ENCODE measurements around the gene CELSR1. TPM values are rescaled to one million over a fixed set of nuclear protein-coding genes. Genes with fewer than 3 reads are reported as not detected.

Gene CELSR1
- polyA plus RNA-seq, 1 experiment = 1.0 TPM

GRCh38 chr22:46338636-46339035, 198.8 kb downstream of the CELSR1 start:
- Histone ChIP-seq H3K36me3 (ENCODE audit: control insufficient read depth, insufficient read depth, low read length) (peaks cover 18% of the 10 kb centered on the region), H3K4me3 (ENCODE audit: low read depth, low read length) (no peak overlapping the region), H3K27me3 (ENCODE audit: control insufficient read depth, insufficient read depth, low read length) (no peaks in the 10 kb centered on the region)
- ChIA-PET CTCF (interaction anchor here (1.0 kb wide), 1 partner anchor 29 kb away, joined by 4 read pairs; no protein-coding TSS in a partner anchor), POLR2A (no interaction called here)
- no peak for TF ChIP-seq CTCF (IDR thresholded peaks at IDR 0.05; ENCODE audit: insufficient read depth, low read depth, low read length)
- DNase-seq (ENCODE audit: low read depth) = no peak

- ChIA-PET POLR2A (interaction anchor here (0.5 kb wide), 1 partner anchor 166 kb away, joined by 4 read pairs; no protein-coding TSS in a partner anchor), CTCF (interaction anchor here (1.5 kb wide), 1 partner anchor 215 kb away, joined by 3 read pairs; no protein-coding TSS in a partner anchor)
- peaks cover 18% of the 10 kb centered on the region for H3K36me3 ChIP-seq (ENCODE audit: control insufficient read depth, insufficient read depth, low read length)
- H3K27me3 ChIP-seq (ENCODE audit: control insufficient read depth, insufficient read depth, low read length) = no peaks in the 10 kb centered on the region
- TF ChIP-seq CTCF (IDR thresholded peaks at IDR 0.05; ENCODE audit: insufficient read depth, low read depth, low read length) = no peak
- H3K4me3 ChIP-seq (ENCODE audit: low read depth, low read length) = no peak overlapping the region
- no peak for DNase-seq (ENCODE audit: low read depth)
These were observed 199.6 kb downstream of the CELSR1 start for GRCh38 chr22:46337870-46338269.

GRCh38 chr22:46336119-46337078, 201.0 kb downstream of the CELSR1 start:
- ChIA-PET CTCF (interaction anchor here (0.5 to 2.2 kb wide), 6 partner anchors 13 to 339 kb away, joined by 3 to 6 read pairs (median 3); no protein-coding TSS in a partner anchor), POLR2A (no interaction called here)
- Histone ChIP-seq H3K4me3 (ENCODE audit: low read depth, low read length) (peak overlapping the region; percentile 84), H3K36me3 (ENCODE audit: control insufficient read depth, insufficient read depth, low read length) (peaks cover 10% of the 10 kb centered on the region), H3K27me3 (ENCODE audit: control insufficient read depth, insufficient read depth, low read length) (no peaks in the 10 kb centered on the region)
- DNase-seq (ENCODE audit: low read depth) = no peak
- no peak for TF ChIP-seq CTCF (IDR thresholded peaks at IDR 0.05; ENCODE audit: insufficient read depth, low read depth, low read length)

GRCh38 chr22:46335201-46336118, 202.0 kb downstream of the CELSR1 start, which contains the start of gene TRMU:
TRMU (plus strand) TSS chr22:46335714; CDS start chr22:46335765, 51 bp downstream.
- DNase-seq (ENCODE audit: low read depth) = peak; percentile 28
- Histone ChIP-seq H3K27me3 (ENCODE audit: control insufficient read depth, insufficient read depth, low read length) (no peaks in the 10 kb centered on the region), H3K36me3 (ENCODE audit: control insufficient read depth, insufficient read depth, low read length) (peaks cover 10% of the 10 kb centered on the region), H3K4me3 (ENCODE audit: low read depth, low read length) (peak within 1 kb of the TSS; percentile 84)
- no peak for TF ChIP-seq CTCF (IDR thresholded peaks at IDR 0.05; ENCODE audit: insufficient read depth, low read depth, low read length)
- ChIA-PET POLR2A (no interaction called here), CTCF (interaction anchor here (0.6 to 2.2 kb wide), 3 partner anchors 12 to 338 kb away, joined by 3 to 6 read pairs (median 3); no protein-coding TSS in a partner anchor)
